ENCODE data around the gene OPCML. TPM values are rescaled to one million over a fixed set of nuclear protein-coding genes. Genes with fewer than 3 reads are reported as not detected.

Gene OPCML
- total RNA-seq, 1 donor from 2014 or later = not detected

DNA sequence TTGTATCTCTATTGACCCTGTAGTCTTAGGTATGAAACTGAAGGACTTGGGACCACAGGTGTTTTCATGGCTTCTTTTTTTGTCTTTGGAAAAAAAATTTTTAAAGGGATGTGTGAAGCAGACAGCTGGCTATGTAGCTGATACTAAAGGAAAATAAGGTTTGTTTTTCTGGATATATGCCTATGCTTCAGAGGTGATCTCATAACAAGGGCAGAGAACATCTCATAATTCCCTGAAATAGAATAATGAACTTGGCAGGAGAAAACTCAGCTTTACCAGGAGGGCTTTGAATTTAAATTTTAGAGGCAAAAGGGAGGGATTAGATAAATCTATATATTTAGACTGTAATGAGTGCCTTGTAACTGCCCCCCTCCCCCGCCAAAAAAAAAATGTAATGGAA is 714.9 kb downstream of the OPCML start:
- TF ChIP-seq, protein P1, sequence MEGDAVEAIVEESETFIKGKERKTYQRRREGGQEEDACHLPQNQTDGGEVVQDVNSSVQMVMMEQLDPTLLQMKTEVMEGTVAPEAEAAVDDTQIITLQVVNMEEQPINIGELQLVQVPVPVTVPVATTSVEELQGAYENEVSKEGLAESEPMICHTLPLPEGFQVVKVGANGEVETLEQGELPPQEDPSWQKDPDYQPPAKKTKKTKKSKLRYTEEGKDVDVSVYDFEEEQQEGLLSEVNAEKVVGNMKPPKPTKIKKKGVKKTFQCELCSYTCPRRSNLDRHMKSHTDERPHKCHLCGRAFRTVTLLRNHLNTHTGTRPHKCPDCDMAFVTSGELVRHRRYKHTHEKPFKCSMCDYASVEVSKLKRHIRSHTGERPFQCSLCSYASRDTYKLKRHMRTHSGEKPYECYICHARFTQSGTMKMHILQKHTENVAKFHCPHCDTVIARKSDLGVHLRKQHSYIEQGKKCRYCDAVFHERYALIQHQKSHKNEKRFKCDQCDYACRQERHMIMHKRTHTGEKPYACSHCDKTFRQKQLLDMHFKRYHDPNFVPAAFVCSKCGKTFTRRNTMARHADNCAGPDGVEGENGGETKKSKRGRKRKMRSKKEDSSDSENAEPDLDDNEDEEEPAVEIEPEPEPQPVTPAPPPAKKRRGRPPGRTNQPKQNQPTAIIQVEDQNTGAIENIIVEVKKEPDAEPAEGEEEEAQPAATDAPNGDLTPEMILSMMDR (IDR thresholded peaks at IDR 0.05) = no peak
- Histone ChIP-seq H3K9me3 (no peaks in the 10 kb centered on the region), H3K4me1 (no peaks in the 10 kb centered on the region), H3K4me3 (no peak overlapping the region), H3K36me3 (no peaks in the 10 kb centered on the region), H3K27me3 (no peaks in the 10 kb centered on the region), H3K27ac (no peak overlapping the region)
- intact Hi-C loops (cut with DNase I) = no loop called here
- no peak for DNase-seq (ENCODE audit: low spot score in 2 of 2)

DNA sequence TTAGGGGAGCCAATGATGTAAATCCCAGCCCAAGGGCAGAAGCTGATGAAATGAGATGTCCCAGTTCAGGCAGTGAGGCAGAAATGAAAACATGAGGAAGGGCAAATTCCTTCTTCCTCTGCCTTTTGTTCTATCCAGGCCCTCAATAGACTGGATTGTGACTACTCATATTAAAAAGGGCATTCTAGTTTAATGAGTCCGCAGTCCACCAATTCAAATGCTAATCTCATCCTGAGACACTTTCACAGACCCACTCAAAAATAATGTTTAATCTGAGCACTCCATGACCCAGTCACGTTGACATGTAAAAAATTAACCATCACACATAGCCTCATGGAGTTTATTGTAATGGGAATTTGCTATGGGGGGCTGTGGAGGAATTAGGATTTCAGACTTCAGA is 717.9 kb downstream of the OPCML start:
- H3K4me3 ChIP-seq = no peak overlapping the region
- no peaks in the 10 kb centered on the region for H3K4me1 ChIP-seq
- no peaks in the 10 kb centered on the region for H3K36me3 ChIP-seq
- no peaks in the 10 kb centered on the region for H3K9me3 ChIP-seq
- DNase-seq (ENCODE audit: low spot score in 2 of 2) = no peak
- intact Hi-C loops (cut with DNase I) = no loop called here
- H3K27me3 ChIP-seq = no peaks in the 10 kb centered on the region
- TF ChIP-seq, protein P1 (IDR thresholded peaks at IDR 0.05) = no peak
- no peak overlapping the region for H3K27ac ChIP-seq

DNA sequence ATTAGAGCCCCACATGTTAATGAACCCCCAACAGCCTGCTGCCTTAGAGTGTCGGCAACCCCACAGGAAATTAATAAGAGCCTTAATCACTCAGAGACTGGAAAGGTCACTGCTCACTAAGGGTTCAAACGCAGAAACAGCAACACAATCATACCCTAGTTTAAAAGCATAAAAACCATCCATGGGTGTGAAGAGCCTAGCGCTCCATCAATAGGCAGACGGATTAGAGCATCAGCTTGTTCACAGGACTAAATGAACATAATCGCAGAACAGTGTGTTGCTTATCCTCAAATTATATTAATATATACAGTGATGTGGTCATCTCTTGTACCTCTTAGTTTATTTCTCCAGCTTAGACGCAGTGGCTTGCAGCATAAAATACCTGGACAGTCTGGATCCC is 720.7 kb downstream of the OPCML start:
- no peak overlapping the region for H3K4me3 ChIP-seq
- intact Hi-C loops (cut with DNase I) = no loop called here
- TF ChIP-seq, protein P1 (IDR thresholded peaks at IDR 0.05) = no peak
- no peaks in the 10 kb centered on the region for H3K4me1 ChIP-seq
- DNase-seq (ENCODE audit: low spot score in 2 of 2) = no peak
- H3K27me3 ChIP-seq = no peaks in the 10 kb centered on the region
- no peaks in the 10 kb centered on the region for H3K36me3 ChIP-seq
- H3K27ac ChIP-seq = no peak overlapping the region
- no peaks in the 10 kb centered on the region for H3K9me3 ChIP-seq

DNA sequence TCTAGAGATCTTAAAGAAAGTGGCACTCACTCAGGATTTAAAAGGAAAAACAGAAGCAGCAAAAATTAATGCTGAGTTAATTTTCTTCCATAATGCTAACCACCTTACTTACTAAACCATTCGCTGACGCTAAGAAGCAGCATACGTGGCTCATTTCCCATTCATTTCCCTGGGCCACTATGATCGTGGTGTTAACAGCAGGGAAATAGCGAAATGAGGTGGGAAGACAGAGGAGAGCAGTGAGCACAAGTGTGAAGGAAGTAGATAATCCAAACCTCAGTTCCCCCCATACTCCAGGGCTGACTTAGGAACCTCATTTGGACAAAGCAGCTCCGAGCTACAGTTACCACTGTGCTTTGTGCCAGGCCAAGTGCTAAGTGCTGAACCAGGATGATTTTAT is 723.2 kb downstream of the OPCML start:
- no peaks in the 10 kb centered on the region for H3K36me3 ChIP-seq
- DNase-seq (ENCODE audit: low spot score in 2 of 2) = no peak
- H3K4me1 ChIP-seq = no peaks in the 10 kb centered on the region
- TF ChIP-seq, protein P1 (IDR thresholded peaks at IDR 0.05) = no peak
- intact Hi-C loops (cut with DNase I) = no loop called here
- H3K27me3 ChIP-seq = no peaks in the 10 kb centered on the region
- no peak overlapping the region for H3K27ac ChIP-seq
- H3K4me3 ChIP-seq = no peak overlapping the region
- H3K9me3 ChIP-seq = no peaks in the 10 kb centered on the region

DNA sequence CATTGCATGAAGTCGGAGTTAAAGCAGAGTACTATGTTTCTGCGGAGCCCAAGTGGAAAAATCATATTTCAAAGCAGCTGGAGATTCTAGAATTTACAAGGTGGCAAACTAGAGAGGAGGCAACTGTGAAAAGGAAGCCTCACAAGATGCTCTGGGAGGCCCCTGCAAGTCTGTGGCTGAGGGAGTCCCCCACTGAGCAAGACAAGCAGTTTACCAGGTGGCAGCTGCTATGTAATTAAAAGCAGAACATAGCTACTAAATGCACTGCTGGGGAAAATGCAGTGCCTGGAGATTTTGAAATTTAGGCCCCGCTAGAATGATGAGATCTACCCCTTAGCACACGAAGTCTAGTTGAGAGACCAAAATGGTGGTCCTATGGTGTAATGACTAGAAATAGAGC is 728.0 kb downstream of the OPCML start:
- no peaks in the 10 kb centered on the region for H3K4me1 ChIP-seq
- no peak overlapping the region for H3K27ac ChIP-seq
- TF ChIP-seq, protein P1 (IDR thresholded peaks at IDR 0.05) = no peak
- H3K4me3 ChIP-seq = no peak overlapping the region
- H3K9me3 ChIP-seq = no peaks in the 10 kb centered on the region
- intact Hi-C loops (cut with DNase I) = no loop called here
- DNase-seq (ENCODE audit: low spot score in 2 of 2) = no peak
- H3K27me3 ChIP-seq = no peaks in the 10 kb centered on the region
- no peaks in the 10 kb centered on the region for H3K36me3 ChIP-seq

DNA sequence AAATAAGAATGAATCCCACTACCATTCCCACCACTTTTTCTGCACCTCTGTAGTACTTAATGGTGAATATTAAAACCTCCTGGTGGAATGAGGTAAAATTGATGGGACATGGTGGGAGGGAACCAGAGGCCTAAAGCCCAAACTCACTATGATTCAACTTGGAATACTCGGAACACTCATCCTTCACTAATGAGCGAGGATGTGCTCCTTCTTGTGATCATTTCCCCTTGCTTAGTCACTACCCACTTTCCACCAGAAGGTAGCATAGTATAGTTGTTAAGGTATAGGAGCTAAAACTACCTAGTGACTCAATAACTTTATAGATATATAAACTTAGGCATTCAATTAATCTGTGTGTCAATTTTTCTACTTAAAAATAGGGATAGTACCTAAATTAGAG is 728.9 kb downstream of the OPCML start:
- no peak for DNase-seq (ENCODE audit: low spot score in 2 of 2)
- Histone ChIP-seq H3K27ac (no peak overlapping the region), H3K9me3 (no peaks in the 10 kb centered on the region), H3K4me1 (no peaks in the 10 kb centered on the region), H3K27me3 (no peaks in the 10 kb centered on the region), H3K36me3 (no peaks in the 10 kb centered on the region), H3K4me3 (no peak overlapping the region)
- TF ChIP-seq, protein P1 (IDR thresholded peaks at IDR 0.05) = no peak
- intact Hi-C loops (cut with DNase I) = no loop called here
